Right cardiac atrium (tissue), 5 donors: ENCODE data around the gene CMA1. TPM values are rescaled to one million over a fixed set of nuclear protein-coding genes. Genes with fewer than 3 reads are reported as not detected.
"Not testable (repeated sequence)": the region's sequence is repeated elsewhere in the genome, so short reads cannot be mapped to it uniquely, and the experiment has no call there.

Experiments
- ATAC-seq, 2 donors: fragments of 200-7000 bp; cut with Tn5 transposase; one replicate each; pipeline versions ENCODE4 v1.8.0 to v1.9.1; 2020; ENCODE audit warnings: moderate library complexity in 2 of 2, mild to moderate bottlenecking in 1 of 2
- DNase-seq, 3 donors: peaks; one replicate each; pipeline ENCODE4 v3.0.0-alpha.2; 2020
- H3K27ac ChIP-seq: one replicate; pipeline ENCODE4 v1.5.1; 2013; ENCODE audit warnings: mild to moderate bottlenecking, low read length, control low read depth, moderate library complexity
- H3K27me3 ChIP-seq: one replicate; pipeline ENCODE4 v1.6.1; 2013; ENCODE audit not compliant: control insufficient read depth, insufficient read depth
- H3K4me1 ChIP-seq: one replicate; pipeline ENCODE4 v1.6.1; 2013; ENCODE audit warnings: low read length; ENCODE audit not compliant: control insufficient read depth, insufficient read depth
- H3K4me3 ChIP-seq: one replicate; pipeline ENCODE4 v1.5.1; 2013; ENCODE audit warnings: low read length, control low read depth
- H3K9me3 ChIP-seq: one replicate; pipeline ENCODE4 v1.6.1; 2013; ENCODE audit warnings: low read length; ENCODE audit not compliant: control insufficient read depth
- WGBS: extraction: QIAGEN DNeasy Blood & Tissue Kit; methylation state at CpG from one replicate; pipeline ENCODE4 v1.1.7; 2013; 5-methylcytosine and 5-hydroxymethylcytosine counted together
- intact Hi-C, 4 donors: fragments of 100-400 bp; cut with DNase I; formaldehyde crosslinking; loops; one replicate each; pipeline versions ENCODE4 v1.11.0 to v1.14.0; 2022 to 2023
- long read RNA-seq, 4 donors: library from polyadenylated mRNA; unstranded; transcript quantifications; one replicate each; pipeline ENCODE4 v2.0.0, GENCODE V29; 2020 to 2021
- polyA plus RNA-seq: library from polyadenylated mRNA; stranded (reverse); fragments of 200-250 nt; gene quantifications from one replicate; pipeline ENCODE4 v1.2.3, GENCODE V29; 2013
- total RNA-seq, 4 donors: library from RNA; stranded (reverse); fragmentation: NEBNext Ultra II Directional; extraction: Animal tissue kit (Norgen Biotek cat#: 25700); gene quantifications; one replicate each; pipeline ENCODE4 v1.2.1, GENCODE V29; 2021
- donor health status: healthy with polysubstance abuse.
- donor health status: DM: no; HTN: yes; CAD: no.
- donor health status: DM: no; HTN: no; CAD: no.
- donor health status: DM: no; HTN: yes; CAD: no; lungs with severe emphysema.
- donor health status: DM: yes; HTN: yes; CAD: no.

The CMA1 gene, protein sequence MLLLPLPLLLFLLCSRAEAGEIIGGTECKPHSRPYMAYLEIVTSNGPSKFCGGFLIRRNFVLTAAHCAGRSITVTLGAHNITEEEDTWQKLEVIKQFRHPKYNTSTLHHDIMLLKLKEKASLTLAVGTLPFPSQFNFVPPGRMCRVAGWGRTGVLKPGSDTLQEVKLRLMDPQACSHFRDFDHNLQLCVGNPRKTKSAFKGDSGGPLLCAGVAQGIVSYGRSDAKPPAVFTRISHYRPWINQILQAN
- total RNA-seq (under 1 TPM in 1 of 4 donors, not detected in 3; 0.76 TPM), polyA plus RNA-seq (not detected)
- long read RNA-seq, donor 1: 0 reads
- long read RNA-seq, donor 2, partial matches to known transcripts: 0 of 1 reads
- long read RNA-seq, donor 2, other reads (novel, unspliced or antisense): 0 of 1 reads
- long read RNA-seq, donor 3, partial matches to known transcripts: 0 of 2 reads
- long read RNA-seq, donor 3, other reads (novel, unspliced or antisense): 1 of 2 reads
- long read RNA-seq, donor 4: 0 reads

DNA sequence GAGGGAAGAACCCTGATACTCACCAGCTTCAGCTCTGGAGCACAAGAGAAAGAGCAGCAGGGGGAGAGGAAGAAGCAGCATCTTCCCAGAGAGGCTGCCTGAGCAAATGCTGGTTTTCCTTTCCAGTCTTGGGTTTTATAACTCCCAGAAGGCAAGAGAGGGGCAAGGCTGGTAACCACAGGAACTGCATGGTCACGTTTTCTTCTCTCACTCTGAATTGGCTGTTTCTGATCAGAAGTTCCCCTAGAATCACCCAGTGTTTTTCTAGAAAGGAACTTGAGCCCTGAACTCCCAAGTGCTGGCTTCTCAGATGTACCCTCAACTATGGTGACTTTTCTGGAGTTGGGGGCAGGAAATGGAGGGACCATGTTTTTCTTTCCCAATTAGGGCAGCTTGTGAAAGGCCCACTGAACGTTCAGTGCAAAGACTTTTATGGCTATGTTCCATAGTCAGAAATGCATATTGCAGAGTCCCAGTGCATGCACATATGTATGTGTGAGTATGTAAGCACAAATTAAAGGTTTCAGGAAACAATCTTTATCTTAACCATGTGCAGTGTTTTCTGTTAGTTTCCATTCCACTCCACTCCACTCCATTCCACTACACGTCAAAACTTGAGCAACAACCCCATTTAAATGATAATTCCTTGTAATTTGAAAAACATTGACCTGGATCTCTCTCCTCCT is at the start of gene CMA1:
TSS of gene CMA1 (minus strand) at position 111 of the 686 bp plus-strand sequence. CDS start at position 81, 30 bp downstream.
- intact Hi-C loops: no loop called here
- Histone ChIP-seq H3K4me3 (no peak within 1 kb of the TSS), H3K4me1 (no peaks in the 10 kb centered on the region), H3K27me3 (no peaks in the 10 kb centered on the region), H3K27ac (no peak within 1 kb of the TSS), H3K9me3 (no peaks in the 10 kb centered on the region)
- ATAC-seq (no peak), DNase-seq (no peak)
- 33% methylated on average over 3 of the region's 3 CpGs for WGBS

DNA sequence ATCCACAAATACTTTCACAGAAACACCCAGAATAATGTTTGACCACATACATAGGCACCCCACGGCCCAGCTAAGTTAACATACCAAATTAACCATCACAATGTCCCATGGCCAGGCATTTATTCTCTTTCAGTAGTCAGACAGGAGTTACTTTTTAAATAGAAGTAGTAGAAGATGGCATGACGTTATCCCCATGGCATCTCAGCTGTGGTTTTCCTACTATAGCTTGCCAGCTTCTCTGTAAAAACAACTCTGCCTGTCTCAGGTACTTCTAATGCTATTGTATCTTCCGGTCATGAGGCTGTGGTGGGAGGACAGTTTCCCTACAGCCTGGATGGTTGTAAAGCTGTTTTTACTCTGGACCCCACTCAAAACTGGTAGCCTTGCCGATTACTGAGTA is 48.7 kb upstream of the CMA1 start:
- no peak for ATAC-seq
- intact Hi-C loops: no loop called here
- no peak for DNase-seq
- H3K4me3 ChIP-seq: no peak overlapping the region
- 59% methylated on average over 4 of the region's 4 CpGs for WGBS
- no peaks in the 10 kb centered on the region for H3K9me3 ChIP-seq
- no peaks in the 10 kb centered on the region for H3K4me1 ChIP-seq
- no peaks in the 10 kb centered on the region for H3K27me3 ChIP-seq
- no peak overlapping the region for H3K27ac ChIP-seq

DNA sequence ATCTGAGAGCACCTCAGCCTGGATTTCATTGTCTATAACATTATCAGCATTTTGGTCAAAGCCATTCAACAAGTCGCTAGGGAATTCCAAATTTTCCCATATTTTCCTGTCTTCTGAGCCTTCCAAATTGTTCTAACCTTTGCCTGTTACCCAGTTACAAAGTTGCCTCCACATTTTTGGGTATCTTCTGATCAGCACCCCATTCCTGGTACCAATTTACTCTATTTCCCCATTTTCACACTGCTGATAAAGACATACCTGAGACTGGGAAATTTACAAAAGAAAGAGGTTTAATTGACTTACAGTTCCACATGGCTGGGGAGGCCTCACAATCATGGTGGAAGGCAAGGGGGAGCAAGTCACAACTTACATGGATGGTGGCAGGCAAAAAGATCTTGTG is 41.0 kb upstream of the CMA1 start:
- DNase-seq, intact Hi-C loops, H3K4me1 ChIP-seq, H3K9me3 ChIP-seq, H3K27ac ChIP-seq, ATAC-seq, H3K4me3 ChIP-seq, H3K27me3 ChIP-seq: not testable (repeated sequence)
- 32% methylated on average over 1 of the region's 1 CpG for WGBS

DNA sequence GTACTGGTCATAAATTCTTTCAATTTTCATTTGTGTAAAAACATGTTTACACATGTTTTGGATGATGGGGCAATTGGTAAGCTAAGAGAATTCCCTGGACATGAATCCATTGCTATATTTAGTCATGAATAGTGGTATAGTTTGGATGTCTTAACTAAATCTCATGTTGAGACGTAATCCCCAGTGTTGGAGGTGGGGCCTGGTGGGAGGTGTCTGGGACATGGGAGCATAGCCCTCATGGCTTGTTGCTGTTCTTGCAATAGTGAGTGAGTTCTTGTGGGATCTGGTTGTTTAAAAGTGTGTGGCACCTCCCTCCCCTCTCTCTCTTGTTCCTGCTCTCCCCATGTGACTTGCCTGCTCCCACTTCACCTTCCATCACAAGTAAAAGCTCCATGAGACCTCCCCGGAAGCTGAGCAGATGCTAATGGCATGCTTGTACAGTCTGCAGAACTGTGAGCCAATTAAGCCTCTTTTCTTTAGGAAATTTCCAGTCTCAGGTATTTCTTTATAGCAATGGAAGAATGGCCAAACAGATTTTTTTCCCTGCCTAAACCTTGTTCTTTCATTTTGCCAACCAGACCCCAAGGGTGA is 34.4 kb upstream of the CMA1 start:
- H3K27ac ChIP-seq: no peak overlapping the region
- intact Hi-C loops: no loop called here
- H3K4me3 ChIP-seq: no peak overlapping the region
- 68% methylated on average over 2 of the region's 2 CpGs for WGBS
- ATAC-seq (no peak), DNase-seq (no peak)
- H3K4me1 ChIP-seq: no peaks in the 10 kb centered on the region
- no peaks in the 10 kb centered on the region for H3K27me3 ChIP-seq
- H3K9me3 ChIP-seq: no peaks in the 10 kb centered on the region

DNA sequence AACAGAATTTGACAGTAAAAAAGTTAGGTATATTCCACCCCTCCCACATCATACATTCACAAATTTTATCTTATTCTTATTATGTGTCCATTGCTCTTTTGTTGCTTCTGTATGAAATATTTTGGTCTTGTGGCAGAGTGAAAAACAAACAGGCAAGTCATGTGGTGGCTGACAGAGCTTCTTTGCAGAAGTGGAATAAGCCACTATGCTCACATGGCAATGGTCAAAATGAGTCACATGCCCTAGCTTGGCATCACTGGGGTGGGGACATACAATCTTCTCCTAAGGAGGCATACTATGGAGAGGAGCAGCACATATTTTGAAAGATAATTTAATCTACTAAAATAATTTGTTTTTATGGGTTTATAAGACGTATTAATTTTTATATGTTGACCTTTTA is 27.7 kb upstream of the CMA1 start:
- 40% methylated on average over 1 of the region's 1 CpG for WGBS
- intact Hi-C loops: no loop called here

DNA sequence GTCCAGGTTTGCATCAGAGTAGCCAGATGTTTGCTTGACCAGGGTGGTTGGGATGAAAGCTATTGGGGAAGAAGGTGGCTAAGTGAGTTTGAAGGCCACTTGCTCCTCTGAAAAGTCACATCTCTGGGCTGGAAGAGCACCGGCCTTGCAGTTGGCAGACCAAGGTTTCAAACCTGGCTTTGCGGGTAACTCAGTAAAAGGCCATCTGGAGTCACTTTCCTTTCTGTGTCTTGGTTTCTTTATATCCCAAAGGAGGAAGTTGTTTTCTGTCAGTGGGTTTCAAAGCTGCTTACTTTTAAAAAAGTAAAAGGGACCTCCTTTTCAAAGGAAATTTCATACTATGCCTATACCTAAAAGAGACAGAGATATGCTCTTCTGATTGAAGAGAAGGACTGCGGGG is 26.2 kb upstream of the CMA1 start:
- intact Hi-C loops: no loop called here
- no peak for ATAC-seq
- 70% methylated on average over 3 of the region's 3 CpGs for WGBS

More for the DNA sequence above, 27.7 kb upstream of the CMA1 start:
- Histone ChIP-seq H3K9me3 (no peaks in the 10 kb centered on the region), H3K4me1 (no peaks in the 10 kb centered on the region), H3K27me3 (no peaks in the 10 kb centered on the region), H3K4me3 (no peak overlapping the region), H3K27ac (no peak overlapping the region)
- ATAC-seq (no peak), DNase-seq (no peak)

DNA sequence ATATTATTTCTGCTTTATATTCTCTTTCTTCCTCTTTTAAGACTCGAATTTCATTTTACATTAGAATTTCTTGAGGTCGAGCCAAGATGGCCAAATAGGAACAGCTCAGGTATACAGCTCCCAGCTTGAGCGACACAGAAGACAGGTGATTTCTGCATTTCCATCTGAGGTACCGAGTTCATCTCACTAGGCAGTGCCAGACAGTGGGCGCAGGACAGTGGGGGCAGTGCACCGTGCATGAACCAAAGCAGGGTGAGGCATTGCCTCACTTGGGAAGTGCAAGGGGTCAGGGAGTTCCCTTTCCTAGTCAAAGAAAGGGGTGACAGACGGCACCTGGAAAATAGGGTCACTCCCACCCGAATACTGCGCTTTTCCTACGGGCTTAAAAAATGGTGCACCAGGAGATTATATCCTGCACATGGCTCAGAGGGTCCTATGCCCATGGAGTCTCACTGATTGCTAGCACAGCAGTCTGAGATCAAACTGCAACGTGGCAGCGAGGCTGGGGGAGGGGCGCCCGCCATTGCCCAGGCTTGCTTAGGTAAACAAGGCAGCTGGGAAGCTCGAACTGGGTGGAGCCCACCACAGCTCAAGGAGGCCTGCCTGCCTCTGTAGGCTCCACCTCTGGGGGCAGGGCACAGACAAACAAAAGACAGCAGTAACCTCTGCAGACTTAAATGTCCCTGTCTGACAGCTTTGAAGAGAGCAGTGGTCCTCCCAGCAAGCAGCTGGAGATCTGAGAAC is 18.0 kb upstream of the CMA1 start:
- H3K4me1 ChIP-seq, DNase-seq, intact Hi-C loops, H3K4me3 ChIP-seq, ATAC-seq, H3K27me3 ChIP-seq, H3K27ac ChIP-seq, H3K9me3 ChIP-seq: not testable (repeated sequence)
- WGBS: 74% methylated on average over 15 of the region's 15 CpGs

More for the DNA sequence above, 26.2 kb upstream of the CMA1 start:
- no peaks in the 10 kb centered on the region for H3K4me1 ChIP-seq
- H3K27me3 ChIP-seq: no peaks in the 10 kb centered on the region
- H3K4me3 ChIP-seq: no peak overlapping the region
- H3K27ac ChIP-seq: no peak overlapping the region
- no peaks in the 10 kb centered on the region for H3K9me3 ChIP-seq
- DNase-seq: no peak

DNA sequence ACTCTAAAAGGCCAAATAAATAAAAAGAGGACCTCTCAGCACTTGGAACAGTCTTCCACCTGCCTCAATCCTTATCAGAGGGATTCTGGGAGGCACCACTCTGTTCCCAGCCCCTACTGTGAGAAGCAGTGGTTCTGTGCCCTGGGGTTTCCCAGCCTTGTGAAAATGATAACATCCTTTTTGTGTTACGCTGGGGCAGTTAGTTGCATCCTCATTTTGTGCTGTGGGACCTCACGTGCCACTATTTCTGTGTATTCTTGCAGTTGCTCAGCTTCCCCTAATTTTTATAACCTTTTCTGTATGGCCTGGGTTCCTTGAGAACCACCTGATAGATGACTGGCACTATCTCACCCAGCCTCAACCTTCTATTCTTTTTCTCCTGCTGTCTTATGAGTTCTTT is 10.8 kb upstream of the CMA1 start:
- DNase-seq: no peak
- intact Hi-C loops: no loop called here
- ATAC-seq: no peak
- Histone ChIP-seq H3K4me3 (no peak overlapping the region), H3K27me3 (no peaks in the 10 kb centered on the region), H3K9me3 (no peaks in the 10 kb centered on the region), H3K27ac (no peak overlapping the region), H3K4me1 (no peaks in the 10 kb centered on the region)
- WGBS: 62% methylated on average over 2 of the region's 2 CpGs

DNA sequence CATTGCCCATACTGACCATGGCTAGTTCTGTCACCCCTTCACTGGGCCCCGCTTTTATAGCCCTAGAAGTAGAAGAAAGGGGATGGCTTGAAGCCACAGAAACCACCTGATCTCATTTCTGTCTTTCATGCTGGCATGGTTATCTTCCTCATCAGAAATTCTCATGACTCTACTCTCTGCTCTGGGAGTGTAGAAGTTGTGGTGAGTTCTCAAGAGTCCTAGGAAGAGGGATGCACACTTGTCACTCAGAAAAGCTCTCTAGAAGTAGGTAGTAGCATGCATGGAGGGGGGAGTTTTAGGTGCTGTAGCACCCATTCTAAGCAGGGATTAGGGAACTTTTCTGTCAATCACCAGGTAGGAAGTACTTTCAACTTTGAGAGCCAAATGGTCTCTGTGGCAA is 6.1 kb upstream of the CMA1 start:
- no peak overlapping the region for H3K27ac ChIP-seq
- H3K9me3 ChIP-seq: no peaks in the 10 kb centered on the region
- intact Hi-C loops: no loop called here
- ATAC-seq (no peak), DNase-seq (no peak)
- 88% methylated on average over 1 of the region's 1 CpG for WGBS
- H3K27me3 ChIP-seq: no peaks in the 10 kb centered on the region
- H3K4me1 ChIP-seq: no peaks in the 10 kb centered on the region
- no peak overlapping the region for H3K4me3 ChIP-seq

DNA sequence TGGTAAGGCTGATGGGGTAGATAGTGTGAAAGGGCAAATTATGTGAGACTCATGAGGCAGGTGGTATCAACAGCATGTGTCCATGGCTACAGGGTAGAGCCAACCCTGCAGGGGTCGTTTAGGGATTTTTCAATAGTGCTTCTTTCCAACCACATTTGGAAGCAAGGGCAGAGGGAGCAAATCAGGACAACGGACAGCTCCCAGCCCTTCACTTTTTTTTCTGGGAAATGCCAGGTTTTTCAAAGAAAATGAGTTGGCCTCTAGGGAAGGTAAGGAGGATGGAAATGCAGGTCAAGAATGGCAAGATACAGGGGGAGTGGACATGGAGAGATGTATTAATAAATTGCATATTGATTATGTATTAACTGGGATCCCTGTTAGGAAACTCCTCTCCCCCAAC is 4.9 kb upstream of the CMA1 start:
- intact Hi-C loops: no loop called here
- DNase-seq (no peak), ATAC-seq (no peak)
- Histone ChIP-seq H3K4me3 (no peak overlapping the region), H3K9me3 (no peaks in the 10 kb centered on the region), H3K27me3 (no peaks in the 10 kb centered on the region), H3K27ac (no peak overlapping the region), H3K4me1 (no peaks in the 10 kb centered on the region)
- 14% methylated on average over 2 of the region's 2 CpGs for WGBS
